ENCODE results near the gene KRI1. TPM values are rescaled to one million over a fixed set of nuclear protein-coding genes. Genes with fewer than 3 reads are reported as not detected.

The KRI1 gene
- polyA plus RNA-seq (ENCODE audit: insufficient read length), result 42.2 TPM
- long read RNA-seq, donor 1, transcript KRI1-201 (19 exons, 3,023 nt), result major isoform, 5 of 5 reads
- long read RNA-seq, donor 1, partial matches to known transcripts, result 0 of 5 reads
- long read RNA-seq, donor 1, other reads (novel, unspliced or antisense), result 0 of 5 reads
- long read RNA-seq, donor 2, transcript KRI1-201 (19 exons, 3,023 nt), result major isoform, 5 of 6 reads
- long read RNA-seq, donor 2, partial matches to known transcripts, result 0 of 6 reads
- long read RNA-seq, donor 2, other reads (novel, unspliced or antisense), result 0 of 6 reads
- long read RNA-seq, donor 3, partial matches to known transcripts, result 0 of 1 reads
- long read RNA-seq, donor 3, other reads (novel, unspliced or antisense), result 0 of 1 reads
- long read RNA-seq, donor 4, result 0 reads
- long read RNA-seq, donor 5, transcript KRI1-201 (19 exons, 3,023 nt), result major isoform, 7 of 8 reads
- long read RNA-seq, donor 5, partial matches to known transcripts, result 0 of 8 reads
- long read RNA-seq, donor 5, other reads (novel, unspliced or antisense), result 0 of 8 reads
- long read RNA-seq, donor 6, partial matches to known transcripts, result 0 of 3 reads
- long read RNA-seq, donor 6, other reads (novel, unspliced or antisense), result 0 of 3 reads
- long read RNA-seq, donor 7, partial matches to known transcripts, result 0 of 4 reads
- long read RNA-seq, donor 7, other reads (novel, unspliced or antisense), result 0 of 4 reads
- long read RNA-seq, donor 8, partial matches to known transcripts, result 0 of 2 reads
- long read RNA-seq, donor 8, other reads (novel, unspliced or antisense), result 0 of 2 reads

GRCh38 chr19:10565567-10566407 is at the start of gene KRI1:
Gene KRI1 (minus strand): TSS chr19:10566010. CDS start chr19:10565999, 11 bp downstream.
- DNase-seq, result peak; percentile 94

- no peak for DNase-seq
These were observed 46.8 kb upstream of the KRI1 start for GRCh38 chr19:10612499-10613119.

- DNase-seq, result no peak
These were observed 46.1 kb upstream of the KRI1 start for GRCh38 chr19:10611907-10612306.

- no peak for DNase-seq
These were observed 38.7 kb upstream of the KRI1 start for GRCh38 chr19:10604460-10604980.

- DNase-seq, result no peak
These were observed 38.2 kb upstream of the KRI1 start for GRCh38 chr19:10603873-10604459.

GRCh38 chr19:10603084-10603872 is 37.5 kb upstream of the KRI1 start:
- no peak for DNase-seq

GRCh38 chr19:10602330-10603083 is 36.7 kb upstream of the KRI1 start:
- DNase-seq, result peak; percentile 72

- no peak for DNase-seq
These were observed 36.2 kb upstream of the KRI1 start for GRCh38 chr19:10601999-10602329.

GRCh38 chr19:10600149-10600548 is 34.3 kb upstream of the KRI1 start:
- DNase-seq, result no peak

GRCh38 chr19:10593820-10594637 is 28.2 kb upstream of the KRI1 start:
- no peak for DNase-seq

GRCh38 chr19:10593148-10593547 is 27.3 kb upstream of the KRI1 start:
- DNase-seq, result no peak

GRCh38 chr19:10587839-10588150 is 22.0 kb upstream of the KRI1 start:
- DNase-seq, result no peak

- DNase-seq, result no peak
These were observed 21.4 kb upstream of the KRI1 start, which contains the start of gene AP1M2 for GRCh38 chr19:10587022-10587838. Gene AP1M2 (minus strand): TSS chr19:10587312. CDS start chr19:10587231, 81 bp downstream.

- DNase-seq, result no peak
These were observed 20.6 kb upstream of the KRI1 start for GRCh38 chr19:10586396-10586795.

- DNase-seq, result no peak
These were observed 17.4 kb upstream of the KRI1 start for GRCh38 chr19:10583036-10583776.

- no peak for DNase-seq
These were observed 16.3 kb upstream of the KRI1 start for GRCh38 chr19:10582091-10582490.

GRCh38 chr19:10580979-10581631 is 15.3 kb upstream of the KRI1 start:
- DNase-seq, result peak; percentile 91

All from left kidney (tissue), 8 donors.